GM12873 (cell line): ENCODE results near the gene IVNS1ABP.

Source experiments
- CTCF ChIP-seq: IDR thresholded peaks from 2 replicates; pipeline ENCODE4 v1.5.1; 2012; ENCODE audit warnings: low read depth, mild to moderate bottlenecking, moderate library complexity, low read length, control low read depth; ENCODE audit not compliant: insufficient read depth; ENCODE audit errors: missing control alignments

The IVNS1ABP gene

DNA sequence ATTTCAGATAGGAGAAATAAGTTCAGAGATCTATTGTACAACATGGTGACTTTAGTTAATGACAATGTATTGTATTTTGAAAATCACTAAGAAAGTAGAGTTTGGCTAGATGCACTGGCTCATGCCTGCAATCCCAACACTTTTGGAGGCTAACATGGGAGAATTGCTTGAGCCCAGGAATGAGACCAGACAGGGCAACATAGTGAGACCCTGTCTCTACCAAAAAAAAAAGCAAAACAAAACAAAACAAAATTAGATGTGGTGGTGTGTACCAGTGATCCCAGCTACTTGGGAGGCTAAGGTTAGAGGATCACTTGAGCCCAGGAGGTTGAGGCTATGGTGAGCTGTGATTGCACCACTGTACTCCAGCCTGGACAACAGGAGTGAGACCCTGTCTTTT is 27.2 kb downstream of the IVNS1ABP start:
- TF ChIP-seq CTCF: no peak

DNA sequence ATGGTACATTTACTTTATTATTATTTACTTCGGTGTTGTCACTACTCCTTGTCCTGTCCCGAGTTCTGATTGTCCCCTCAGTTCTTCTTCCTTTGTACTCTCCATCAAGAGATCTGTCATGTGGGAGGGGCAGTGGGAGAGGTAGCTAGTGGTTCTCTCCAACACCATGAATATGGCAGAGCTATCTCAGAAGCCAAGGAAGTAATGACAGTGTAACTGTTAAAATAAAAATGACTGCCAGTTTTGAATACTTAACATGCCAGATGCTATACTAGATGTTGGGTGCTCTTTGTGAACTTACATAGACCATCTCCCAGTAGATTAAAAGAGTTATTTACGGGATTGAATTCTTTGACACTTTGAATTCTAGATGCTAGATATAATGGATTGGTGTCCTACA is 28.6 kb downstream of the IVNS1ABP start:
- TF ChIP-seq CTCF: no peak

DNA sequence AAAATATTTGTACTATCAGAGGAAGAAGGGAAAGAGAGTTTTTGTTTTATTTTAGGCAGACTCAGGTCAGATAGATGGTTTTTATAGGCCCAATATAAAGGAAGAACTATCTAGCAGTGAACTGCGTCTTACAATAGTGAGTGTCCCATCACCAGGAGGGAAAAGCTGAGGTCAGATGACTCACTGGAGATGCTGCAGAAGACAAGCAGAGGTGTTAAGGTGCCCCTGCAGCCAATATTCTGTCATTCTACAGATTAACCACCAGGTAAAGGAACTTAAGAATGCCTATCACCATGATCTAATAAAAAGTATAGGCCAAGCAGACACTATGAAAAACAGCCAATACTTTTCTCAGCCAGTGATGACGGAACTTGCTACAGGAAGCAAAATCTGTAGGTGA is 29.6 kb downstream of the IVNS1ABP start:
- no peak for TF ChIP-seq CTCF

- no peak for TF ChIP-seq CTCF
Measured at GRCh38 chr1:185284533-185285276, 32.3 kb downstream of the IVNS1ABP start.

- TF ChIP-seq CTCF: no peak
Measured at GRCh38 chr1:185284116-185284515, 32.9 kb downstream of the IVNS1ABP start.

DNA sequence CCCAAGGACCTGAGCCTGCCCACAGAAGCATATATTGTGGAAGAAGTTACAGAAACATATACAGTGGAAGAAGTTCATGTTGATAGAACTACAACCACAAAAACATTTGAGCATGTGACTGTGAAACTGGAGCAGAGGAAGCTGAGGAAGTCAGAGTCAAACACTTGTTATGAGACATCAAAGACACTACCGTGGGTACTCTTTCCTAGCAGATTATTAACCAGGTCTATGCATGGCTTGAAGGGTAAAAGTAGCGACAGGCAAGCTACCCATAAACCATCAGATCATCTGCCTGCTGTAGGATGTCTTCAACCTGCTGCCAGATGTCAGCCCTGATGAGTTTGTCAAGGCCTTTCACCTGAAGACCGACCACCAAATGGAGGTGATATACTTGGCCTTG is 35.8 kb downstream of the IVNS1ABP start:
- TF ChIP-seq CTCF: no peak

- no peak for TF ChIP-seq CTCF
Measured at GRCh38 chr1:185280589-185280988, 36.5 kb downstream of the IVNS1ABP start.

DNA sequence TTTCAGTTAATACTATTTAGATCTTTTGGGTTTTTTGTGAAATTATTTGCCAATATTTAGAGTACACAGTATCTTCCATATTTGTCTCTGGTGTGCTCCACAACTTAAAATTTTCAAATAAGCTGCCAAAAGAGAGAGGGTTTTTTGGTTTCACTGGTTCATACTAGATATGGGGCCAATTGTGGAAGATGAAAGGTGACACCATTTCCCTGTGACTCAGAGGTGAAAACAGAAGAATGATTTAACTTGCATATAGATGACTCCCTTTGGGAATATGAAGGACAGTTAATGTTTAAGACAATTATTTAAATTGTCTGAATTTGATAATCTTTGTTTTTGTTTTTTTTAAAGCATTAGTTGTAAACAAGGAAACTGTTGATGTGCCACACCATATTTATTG is 37.5 kb downstream of the IVNS1ABP start:
- TF ChIP-seq CTCF: no peak
